Measurements from ENCODE around the gene SWAP70. TPM values are rescaled to one million over a fixed set of nuclear protein-coding genes. Genes with fewer than 3 reads are reported as not detected.

SWAP70 gene
- total and polyA plus RNA-seq, 10 of the 15 experiments (the other 5 are each of a cell fraction or from before 2014, with no cell fraction given) = 20.6 to 62.4 (median 41.7) TPM

DNA sequence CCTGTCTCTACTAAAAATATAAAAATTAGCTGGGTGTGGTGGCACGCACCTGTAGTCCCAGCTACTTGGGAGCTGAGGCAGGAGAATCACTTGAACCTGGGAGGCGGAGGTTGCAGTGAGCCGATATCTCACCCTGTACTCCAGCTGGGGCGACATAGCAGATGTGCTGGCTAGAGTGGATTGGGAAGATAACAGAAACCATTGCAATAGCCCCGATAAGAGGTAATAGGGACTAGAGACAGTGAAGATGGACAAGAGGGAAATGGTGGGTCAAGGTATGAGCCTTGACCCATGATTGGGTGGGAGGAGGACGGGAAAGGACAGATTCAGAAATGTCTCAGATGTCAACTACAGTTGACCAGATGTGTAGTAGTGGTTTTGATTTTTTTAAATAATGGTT, 6.1 kb downstream of the SWAP70 start:
- H3K79me2 ChIP-seq (ENCODE audit: control insufficient read depth, insufficient read depth, low read length) = peaks cover 77% of the 10 kb centered on the region
- CTCF ChIA-PET = interaction anchor here (1.0 to 2.2 kb wide), 4 partner anchors 11 to 78 kb away, joined by 3 to 6 read pairs (median 4); no protein-coding TSS in a partner anchor
- POLR2A ChIA-PET = interaction anchor here (1.2 kb wide), 1 partner anchor 18 kb away, joined by 3 read pairs; no protein-coding TSS in a partner anchor

DNA sequence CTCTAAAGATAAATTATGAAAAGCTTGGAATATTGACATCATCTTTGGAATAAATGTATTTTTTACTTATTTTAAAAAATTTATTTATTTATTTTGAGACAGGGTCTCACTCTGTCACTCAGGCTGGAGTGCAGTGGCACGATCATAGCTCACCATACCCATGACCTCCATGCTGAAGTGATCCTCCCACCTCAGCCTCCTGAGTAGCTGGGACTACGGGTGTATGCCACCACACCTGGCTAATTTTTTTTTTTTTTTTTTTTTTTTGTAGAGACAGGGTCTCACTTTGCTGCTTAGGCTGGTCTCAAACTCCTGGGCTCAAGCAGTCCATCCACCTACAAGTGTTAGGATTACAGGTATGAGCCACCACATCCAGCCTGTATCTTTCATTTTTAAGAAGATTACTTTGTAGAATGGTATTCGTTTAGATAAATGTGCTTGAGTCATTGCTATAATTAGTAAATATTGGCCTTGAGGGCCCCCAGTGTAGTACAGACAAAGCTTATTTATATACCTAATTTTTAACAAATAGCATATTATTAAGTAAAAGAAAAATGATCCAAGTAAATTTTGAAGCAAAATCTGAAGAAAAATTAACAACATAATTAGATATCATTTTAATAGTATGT, 8.5 kb downstream of the SWAP70 start:
- Histone ChIP-seq H4K20me1 (ENCODE audit: control insufficient read depth, insufficient read depth) (no peaks in the 10 kb centered on the region), H3K4me3 (no peak overlapping the region), H3K79me2 (ENCODE audit: control insufficient read depth, insufficient read depth, low read length) (peaks cover 76% of the 10 kb centered on the region), H3K36me3 (ENCODE audit: control insufficient read depth in 2 of 2, insufficient read depth in 2 of 2, low read length in 1 of 2) (no peaks in the 10 kb centered on the region; a peak in 1 of 4 replicates), H3K4me1 (ENCODE audit: control insufficient read depth, insufficient read depth, low read length) (peaks cover 2% of the 10 kb centered on the region; the same call in 1 of the 2 replicates), H3K27me3 (replicated peaks in 1 of 2; ENCODE audit: control insufficient read depth in 2 of 2, insufficient read depth in 2 of 2, low read length in 1 of 2) (no peaks in the 10 kb centered on the region), H3K27ac (ENCODE audit: control insufficient read depth, insufficient read depth) (no peak overlapping the region), H3K9ac (ENCODE audit: control insufficient read depth, insufficient read depth, low read length) (no peak overlapping the region), H2AFZ (ENCODE audit: control insufficient read depth, low read depth, low read length) (no peak overlapping the region), H3K9me3 (replicated peaks; ENCODE audit: control insufficient read depth, insufficient read depth, low read length) (no peaks in the 10 kb centered on the region; the same call in 2 of the 3 replicates), H3K4me2 (ENCODE audit: control insufficient read depth, insufficient read depth) (no peak overlapping the region)
- ChIA-PET SMC1A (ENCODE audit: uncharacterized antibody, unreplicated experiment) (interaction anchor here (0.6 to 2.3 kb wide), 5 partner anchors 10 to 76 kb away, joined by 3 to 8 read pairs (median 4); no protein-coding TSS in a partner anchor), RAD21 (ENCODE audit: unreplicated experiment) (interaction anchor here (1.6 kb wide), 1 partner anchor 58 kb away, joined by 4 read pairs; no protein-coding TSS in a partner anchor), CTCF (interaction anchor here (0.8 to 1.2 kb wide), 4 partner anchors 11 to 76 kb away, joined by 3 to 4 read pairs (median 4); no protein-coding TSS in a partner anchor), POLR2A (interaction anchor here (0.6 to 0.9 kb wide), 3 partner anchors 8 to 40 kb away, joined by 3 to 5 read pairs (median 4); partner anchors contain the start of gene SWAP70)
- no peak for FAIRE-seq
- no TSS peak for BruUV-seq (replicated peaks)
- 7% methylated on average over 3 of the region's 3 CpGs for WGBS (ENCODE audit: insufficient coverage, insufficient replicate concordance, low lambda C conversion rate, missing lambda C conversion rate)
- intact Hi-C loops (cut with micrococcal nuclease; ENCODE audit: unreplicated experiment) (no loop called here), in situ Hi-C loops (cut with MboI) (no loop called here)
- ATAC-seq = no peak
- DNase-seq (ENCODE audit: low read depth, low spot score) = no peak
- TF ChIP-seq TCF7 (IDR thresholded peaks at IDR 0.05; ENCODE audit: borderline replicate concordance) (no peak), RAD51 (IDR thresholded peaks at IDR 0.05) (no peak), IRF4 (IDR thresholded peaks at IDR 0.05; ENCODE audit: low read depth, low read length) (no peak), STAT1 (conservative IDR thresholded peaks at IDR 0.05) (no peak), POLR2AphosphoS2 (IDR thresholded peaks at IDR 0.05; ENCODE audit: low read depth, low read length) (no peak), CREB1 (IDR thresholded peaks at IDR 0.05; ENCODE audit: low read depth) (no peak), MTA2 (IDR thresholded peaks at IDR 0.05; ENCODE audit: low read depth) (no peak)
- TF ChIP-seq, protein P1, sequence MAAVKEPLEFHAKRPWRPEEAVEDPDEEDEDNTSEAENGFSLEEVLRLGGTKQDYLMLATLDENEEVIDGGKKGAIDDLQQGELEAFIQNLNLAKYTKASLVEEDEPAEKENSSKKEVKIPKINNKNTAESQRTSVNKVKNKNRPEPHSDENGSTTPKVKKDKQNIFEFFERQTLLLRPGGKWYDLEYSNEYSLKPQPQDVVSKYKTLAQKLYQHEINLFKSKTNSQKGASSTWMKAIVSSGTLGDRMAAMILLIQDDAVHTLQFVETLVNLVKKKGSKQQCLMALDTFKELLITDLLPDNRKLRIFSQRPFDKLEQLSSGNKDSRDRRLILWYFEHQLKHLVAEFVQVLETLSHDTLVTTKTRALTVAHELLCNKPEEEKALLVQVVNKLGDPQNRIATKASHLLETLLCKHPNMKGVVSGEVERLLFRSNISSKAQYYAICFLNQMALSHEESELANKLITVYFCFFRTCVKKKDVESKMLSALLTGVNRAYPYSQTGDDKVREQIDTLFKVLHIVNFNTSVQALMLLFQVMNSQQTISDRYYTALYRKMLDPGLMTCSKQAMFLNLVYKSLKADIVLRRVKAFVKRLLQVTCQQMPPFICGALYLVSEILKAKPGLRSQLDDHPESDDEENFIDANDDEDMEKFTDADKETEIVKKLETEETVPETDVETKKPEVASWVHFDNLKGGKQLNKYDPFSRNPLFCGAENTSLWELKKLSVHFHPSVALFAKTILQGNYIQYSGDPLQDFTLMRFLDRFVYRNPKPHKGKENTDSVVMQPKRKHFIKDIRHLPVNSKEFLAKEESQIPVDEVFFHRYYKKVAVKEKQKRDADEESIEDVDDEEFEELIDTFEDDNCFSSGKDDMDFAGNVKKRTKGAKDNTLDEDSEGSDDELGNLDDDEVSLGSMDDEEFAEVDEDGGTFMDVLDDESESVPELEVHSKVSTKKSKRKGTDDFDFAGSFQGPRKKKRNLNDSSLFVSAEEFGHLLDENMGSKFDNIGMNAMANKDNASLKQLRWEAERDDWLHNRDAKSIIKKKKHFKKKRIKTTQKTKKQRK (IDR thresholded peaks at IDR 0.05; ENCODE audit: low read depth, low read length) = no peak
- TF ChIP-seq, protein P2, sequence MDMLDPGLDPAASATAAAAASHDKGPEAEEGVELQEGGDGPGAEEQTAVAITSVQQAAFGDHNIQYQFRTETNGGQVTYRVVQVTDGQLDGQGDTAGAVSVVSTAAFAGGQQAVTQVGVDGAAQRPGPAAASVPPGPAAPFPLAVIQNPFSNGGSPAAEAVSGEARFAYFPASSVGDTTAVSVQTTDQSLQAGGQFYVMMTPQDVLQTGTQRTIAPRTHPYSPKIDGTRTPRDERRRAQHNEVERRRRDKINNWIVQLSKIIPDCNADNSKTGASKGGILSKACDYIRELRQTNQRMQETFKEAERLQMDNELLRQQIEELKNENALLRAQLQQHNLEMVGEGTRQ (IDR thresholded peaks at IDR 0.05; ENCODE audit: borderline replicate concordance, low read depth, low read length) = no peak

More for the DNA sequence above, 6.1 kb downstream of the SWAP70 start:
- 11% methylated on average over 6 of the region's 6 CpGs for WGBS (ENCODE audit: insufficient coverage, insufficient replicate concordance, low lambda C conversion rate, missing lambda C conversion rate)
- Histone ChIP-seq H3K4me1 (ENCODE audit: control insufficient read depth, insufficient read depth, low read length) (peaks cover 7% of the 10 kb centered on the region), H3K27ac (ENCODE audit: control insufficient read depth, insufficient read depth) (peak overlapping the region; percentile 3; the same call in 1 of the 2 replicates), H3K9me3 (replicated peaks; ENCODE audit: control insufficient read depth, insufficient read depth, low read length) (no peaks in the 10 kb centered on the region; the same call in 1 of the 3 replicates), H2AFZ (ENCODE audit: control insufficient read depth, low read depth, low read length) (no peak overlapping the region; the same call in 1 of the 2 replicates), H4K20me1 (ENCODE audit: control insufficient read depth, insufficient read depth) (no peaks in the 10 kb centered on the region), H3K9ac (ENCODE audit: control insufficient read depth, insufficient read depth, low read length) (no peak overlapping the region), H3K36me3 (ENCODE audit: control insufficient read depth in 2 of 2, insufficient read depth in 2 of 2, low read length in 1 of 2) (no peaks in the 10 kb centered on the region; a peak in 1 of 4 replicates), H3K4me2 (ENCODE audit: control insufficient read depth, insufficient read depth) (peak overlapping the region; percentile 77), H3K4me3 (peak overlapping the region; percentile 18; the same call in 1 of the 2 replicates), H3K27me3 (replicated peaks in 1 of 2; ENCODE audit: control insufficient read depth in 2 of 2, insufficient read depth in 2 of 2, low read length in 1 of 2) (no peaks in the 10 kb centered on the region)
- ChIA-PET SMC1A (ENCODE audit: uncharacterized antibody, unreplicated experiment) (interaction anchor here (0.8 to 3.8 kb wide), 10 partner anchors 17 to 78 kb away, joined by 3 to 14 read pairs (median 6); no protein-coding TSS in a partner anchor), RAD21 (ENCODE audit: unreplicated experiment) (interaction anchor here (0.8 to 2.4 kb wide), 4 partner anchors 21 to 79 kb away, joined by 3 to 7 read pairs (median 4); no protein-coding TSS in a partner anchor)
- no peak; the same call in 1 of the 3 replicates for ATAC-seq
- in situ Hi-C loops (cut with MboI) = no loop called here
- TF ChIP-seq POU2F2 (IDR thresholded peaks at IDR 0.05; ENCODE audit: borderline replicate concordance, low read depth, low read length) (no peak), CBX5 (IDR thresholded peaks at IDR 0.05; ENCODE audit: low read depth) (no peak), EED (IDR thresholded peaks at IDR 0.05; ENCODE audit: low read depth) (0 out of 2 replicates have a peak, but pooled peaks have one; percentile 20), MYC (IDR thresholded peaks at IDR 0.05; ENCODE audit: insufficient read depth, insufficient read length, insufficient replicate concordance, low read length, severe bottlenecking) (no peak), HCFC1 (IDR thresholded peaks at IDR 0.05; ENCODE audit: low read length) (no peak)
- no peak for DNase-seq (ENCODE audit: low read depth, low spot score)
- BruUV-seq (replicated peaks) = no TSS peak
- intact Hi-C loops (cut with micrococcal nuclease; ENCODE audit: unreplicated experiment) = loop anchor here (5.0 kb wide), 1 partner anchor 47 kb away; no protein-coding TSS in a partner anchor
- no peak for FAIRE-seq

Data from GM12878 (cell line).